GM13977 (cell line): Measurements from ENCODE around the gene RUNX2.

ENCODE experiments used
- DNase-seq: peaks from one replicate; pipeline ENCODE4 v3.0.0; 2012; ENCODE audit warnings: low spot score
- CTCF ChIP-seq: IDR thresholded peaks from 2 replicates; pipeline ENCODE4 v1.5.1; 2012; ENCODE audit warnings: mild to moderate bottlenecking, control low read depth; ENCODE audit not compliant: insufficient read depth; ENCODE audit errors: extremely low read depth, missing control alignments
- in situ Hi-C: fragments of 300-500 bp; cut with MboI; formaldehyde crosslinking; loops from one replicate; pipeline ENCODE4 v1.12.0; 2022; ENCODE audit warnings: low sequenced_read_pairs, low pct_unique_long_range_greater_than_20kb, mixed read lengths, inconsistent platforms; ENCODE audit not compliant: unreplicated experiment

RUNX2 gene

GRCh38 chr6:45467853-45468252, 139.7 kb downstream of the RUNX2 start:
- in situ Hi-C loops = no loop called here
- no peak for TF ChIP-seq CTCF
- no peak for DNase-seq

- in situ Hi-C loops = no loop called here
- TF ChIP-seq CTCF = no peak
- no peak for DNase-seq
Measured at GRCh38 chr6:45469663-45470062, 141.5 kb downstream of the RUNX2 start.

- TF ChIP-seq CTCF = no peak
- no peak for DNase-seq
- in situ Hi-C loops = no loop called here
Measured at GRCh38 chr6:45470131-45470738, 142.1 kb downstream of the RUNX2 start.

- DNase-seq = no peak
- TF ChIP-seq CTCF = no peak
- in situ Hi-C loops = no loop called here
Measured at GRCh38 chr6:45472382-45472781, 144.3 kb downstream of the RUNX2 start.

- in situ Hi-C loops = no loop called here
- no peak for TF ChIP-seq CTCF
- no peak for DNase-seq
Measured at GRCh38 chr6:45473121-45473993, 145.2 kb downstream of the RUNX2 start.

GRCh38 chr6:45474376-45474775, 146.2 kb downstream of the RUNX2 start:
- in situ Hi-C loops = no loop called here
- TF ChIP-seq CTCF = no peak
- no peak for DNase-seq
